Measurements from ENCODE around the gene ENTHD1.

The ENTHD1 gene

DNA sequence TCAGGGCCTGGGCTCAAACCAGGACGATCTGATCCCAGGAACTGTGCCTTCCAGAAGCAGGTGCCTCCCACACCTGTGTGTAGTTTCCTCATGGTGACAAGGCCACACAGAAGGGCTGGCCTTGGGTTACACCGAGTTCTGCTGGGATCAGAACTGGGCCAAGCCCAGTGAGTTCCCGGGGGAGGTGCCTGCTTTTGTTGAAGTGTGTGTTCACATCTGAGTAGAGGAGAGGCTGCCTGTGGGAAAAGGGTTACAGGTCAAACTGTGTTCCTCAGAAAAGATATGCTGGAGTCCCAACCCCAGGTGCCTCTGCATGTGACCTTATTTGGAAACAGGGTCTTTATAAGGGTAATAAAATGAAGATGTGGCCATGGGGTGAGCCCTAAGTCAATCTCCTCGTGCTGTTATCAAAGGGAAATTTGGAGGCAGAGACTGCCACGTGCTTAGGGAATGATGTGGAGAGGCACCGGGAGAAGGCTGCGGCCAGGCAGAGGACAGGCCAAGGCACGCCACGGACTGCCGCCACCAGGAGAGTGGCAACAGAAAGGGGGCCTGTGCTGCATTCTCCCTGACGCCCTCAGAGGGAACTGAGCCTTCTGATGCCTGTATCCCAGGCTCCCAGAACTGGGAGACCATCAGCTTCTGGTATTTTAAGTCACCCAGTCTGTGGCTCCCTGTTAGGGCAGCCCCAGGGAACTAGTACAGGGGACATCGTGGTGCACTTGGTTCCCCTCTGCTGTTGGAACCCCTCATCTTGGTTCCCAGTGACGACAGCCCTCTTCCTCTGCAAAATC lies 164.2 kb downstream of the ENTHD1 start:
- DNase-seq, result no peak

DNA sequence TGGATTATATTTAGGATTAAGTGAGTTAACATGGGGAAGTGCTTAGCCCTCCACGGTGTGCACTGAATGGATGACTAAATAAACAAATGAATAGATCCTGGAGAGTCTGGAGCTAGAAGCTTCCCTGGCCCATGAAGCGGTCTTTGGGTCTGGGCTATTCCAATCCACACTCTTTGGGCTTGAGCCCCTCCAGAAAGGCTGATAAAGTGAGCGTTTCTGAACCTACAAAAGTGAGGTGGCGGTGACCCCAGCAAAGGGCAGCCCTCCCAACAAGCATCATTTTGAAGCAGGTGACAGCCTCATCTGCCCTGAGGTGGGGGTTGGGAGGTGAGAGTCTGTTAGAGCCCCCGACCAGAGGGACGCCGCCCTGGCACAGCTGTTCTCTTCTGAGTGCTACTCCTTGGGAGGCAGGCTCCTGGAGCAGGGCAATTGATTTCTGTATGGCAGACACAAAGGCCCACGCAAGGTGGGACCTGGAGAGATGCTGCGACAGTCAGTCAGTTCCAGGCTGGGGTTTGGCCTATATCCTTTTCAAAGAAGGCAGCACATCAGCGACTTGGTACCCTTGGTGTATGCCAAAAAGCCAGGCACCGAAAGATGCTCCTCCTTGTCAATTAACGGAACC lies 165.2 kb downstream of the ENTHD1 start:
- DNase-seq, result no peak

DNA sequence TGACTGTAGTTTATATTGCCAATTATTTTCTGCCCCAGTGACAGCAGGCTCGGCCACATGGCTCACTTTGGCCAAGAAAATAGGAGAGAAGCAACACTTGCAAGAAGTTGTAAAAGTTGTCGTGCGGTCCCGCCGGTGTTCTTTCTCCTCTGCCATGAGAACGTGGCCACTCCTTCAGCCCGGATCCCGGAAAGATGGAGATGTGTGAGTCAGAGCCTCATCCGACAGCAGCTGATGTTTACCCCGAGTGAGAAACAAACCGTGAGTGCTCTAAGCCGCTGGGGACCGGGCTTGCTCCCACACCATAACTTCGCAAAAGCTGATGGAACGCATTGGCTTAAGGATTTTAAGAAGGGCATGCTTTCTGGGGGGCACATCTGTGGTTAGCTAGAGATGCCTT lies 166.0 kb downstream of the ENTHD1 start:
- no peak for DNase-seq

DNA sequence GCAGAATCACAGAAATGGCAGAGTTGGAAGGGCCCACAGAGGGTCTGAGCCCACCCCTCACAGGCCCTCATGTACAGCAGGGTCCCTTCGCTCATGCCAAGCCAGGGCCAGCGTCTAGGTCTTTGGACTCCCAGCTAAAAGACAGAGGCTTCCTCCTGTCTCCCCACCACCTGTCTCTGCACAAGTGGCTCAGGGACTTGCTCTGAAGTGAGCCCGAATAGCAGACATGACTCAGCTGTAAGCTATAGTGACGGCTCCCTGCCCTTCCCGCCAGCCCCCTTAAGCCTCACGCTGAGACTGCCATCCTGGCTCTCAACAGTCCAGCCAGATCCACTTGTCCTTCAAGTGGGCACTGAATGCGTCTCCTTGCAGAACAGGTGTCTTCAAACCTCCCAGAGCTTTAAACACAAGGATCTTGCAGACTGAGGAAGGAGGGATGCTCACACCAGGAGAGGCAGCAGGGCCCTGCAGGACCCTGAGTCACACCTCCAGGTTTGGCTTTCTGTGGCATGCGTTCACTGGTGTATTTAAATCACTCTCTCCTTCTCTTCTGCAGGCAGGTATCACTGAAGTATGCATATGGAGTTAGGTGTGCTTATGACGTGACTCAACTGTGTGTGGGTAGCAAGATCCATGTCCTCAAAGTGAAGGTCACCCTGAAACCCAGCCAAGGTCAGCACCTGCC lies 168.1 kb downstream of the ENTHD1 start:
- DNase-seq, result peak; percentile 11

DNA sequence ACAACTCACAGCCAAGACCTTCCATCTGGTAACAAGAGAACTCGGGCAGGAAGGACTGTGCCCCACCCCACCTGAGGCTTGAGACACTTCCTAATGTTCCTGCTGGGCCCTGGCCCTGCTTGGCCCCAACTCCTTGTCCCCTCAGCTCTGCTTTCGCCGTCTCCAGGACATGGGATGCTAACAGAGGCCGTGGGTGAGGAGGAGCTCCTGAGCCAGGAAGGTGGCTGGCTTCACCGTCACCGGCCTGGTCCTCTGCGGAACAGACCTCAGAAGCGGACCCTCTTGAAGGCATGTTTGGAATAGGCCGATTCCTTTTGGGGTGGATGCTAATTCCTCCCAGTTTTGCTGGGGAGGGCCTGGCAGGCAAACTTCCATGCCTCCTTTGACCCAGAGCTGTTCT lies 168.7 kb downstream of the ENTHD1 start:
- DNase-seq, result no peak

GRCh38 chr22:39724390-39724789 lies 169.2 kb downstream of the ENTHD1 start:
- no peak for DNase-seq

- DNase-seq, result no peak
Measured at GRCh38 chr22:39723899-39724351, 169.6 kb downstream of the ENTHD1 start.

DNA sequence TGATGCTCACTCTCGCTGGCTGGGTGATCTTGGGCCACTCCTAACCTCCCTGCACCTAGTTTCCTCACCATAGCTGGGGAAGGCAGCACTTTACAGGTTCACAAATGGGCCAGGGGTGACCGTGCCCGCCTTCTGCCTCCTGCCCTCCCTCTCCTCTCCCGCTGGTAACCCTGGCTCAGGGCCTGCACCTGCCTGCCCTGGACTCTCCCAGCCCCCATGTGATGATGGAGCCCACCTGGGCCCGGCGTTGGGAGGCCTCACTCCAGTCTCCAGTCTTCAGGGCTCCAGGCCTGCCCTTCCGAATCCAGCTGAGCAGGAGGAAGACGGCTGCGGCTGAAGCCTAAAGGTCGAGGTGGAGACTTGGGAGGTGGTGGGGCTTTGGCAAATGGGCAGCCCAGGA lies 170.1 kb downstream of the ENTHD1 start:
- no peak for DNase-seq

GRCh38 chr22:39722501-39722900 lies 171.1 kb downstream of the ENTHD1 start:
- DNase-seq, result no peak

DNA sequence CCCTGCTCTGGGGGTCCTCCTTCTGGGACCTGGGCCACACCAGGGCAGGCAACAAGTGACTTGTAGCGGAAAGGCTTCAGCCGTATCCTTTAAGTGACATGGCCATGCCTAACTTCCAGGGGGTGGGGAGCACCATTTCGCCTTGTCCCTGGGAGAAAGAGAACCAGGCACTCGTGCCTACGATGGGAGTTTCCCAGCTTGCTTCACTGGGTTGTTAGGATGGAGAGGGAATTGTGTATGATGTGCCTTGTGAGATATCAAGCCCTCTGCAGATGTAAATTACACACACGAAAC lies 171.6 kb downstream of the ENTHD1 start:
- no peak for DNase-seq

GRCh38 chr22:39721206-39722031 lies 172.1 kb downstream of the ENTHD1 start:
- no peak for DNase-seq

- DNase-seq, result no peak
Measured at GRCh38 chr22:39719559-39720450, 173.8 kb downstream of the ENTHD1 start.

- DNase-seq, result no peak
Measured at GRCh38 chr22:39718921-39719475, 174.6 kb downstream of the ENTHD1 start.

GRCh38 chr22:39718206-39718605 lies 175.4 kb downstream of the ENTHD1 start:
- DNase-seq, result no peak

DNA sequence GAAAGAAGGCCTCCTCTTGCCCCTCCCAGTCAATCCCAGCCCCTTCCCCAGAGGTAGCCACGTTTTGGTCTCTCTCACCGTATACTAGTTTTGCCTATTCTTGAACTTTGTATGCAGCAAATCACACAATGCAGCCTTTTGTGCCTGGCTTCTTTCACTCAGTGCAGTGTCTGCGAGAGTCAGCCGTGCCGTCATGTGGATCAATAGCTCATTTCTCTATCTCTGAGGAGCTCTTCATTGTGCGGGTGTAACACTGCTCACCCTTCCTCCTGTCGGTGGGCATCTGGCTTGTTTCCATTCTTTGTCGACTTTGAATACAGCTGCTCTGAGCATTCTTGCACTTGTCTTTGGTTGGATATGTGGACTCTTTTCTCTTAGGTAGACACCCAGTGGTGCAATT lies 176.5 kb downstream of the ENTHD1 start:
- DNase-seq, result no peak

GRCh38 chr22:39716534-39716933 lies 177.0 kb downstream of the ENTHD1 start:
- DNase-seq, result no peak

GRCh38 chr22:39715778-39716495 lies 177.6 kb downstream of the ENTHD1 start:
- no peak for DNase-seq

DNA sequence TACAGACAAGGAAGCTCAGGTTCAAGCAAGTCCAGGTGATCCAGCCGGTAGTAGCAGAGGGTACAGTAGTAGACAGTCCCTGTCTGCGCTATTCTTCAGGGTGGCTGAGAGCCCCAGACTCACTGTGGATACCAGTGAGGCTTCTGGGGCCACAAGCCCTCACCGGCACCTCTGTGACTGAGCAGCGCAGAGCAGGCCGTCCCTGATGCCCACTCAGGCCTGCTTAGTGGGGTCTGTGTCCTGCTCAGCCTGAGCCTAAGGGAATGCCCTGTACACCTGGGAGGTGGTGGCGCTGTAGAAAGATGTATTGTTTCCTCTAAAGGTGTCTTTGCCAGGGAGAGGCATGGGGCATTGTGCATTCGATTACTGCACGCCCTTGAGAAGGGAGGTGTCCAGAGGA lies 179.2 kb downstream of the ENTHD1 start:
- no peak for DNase-seq

DNA sequence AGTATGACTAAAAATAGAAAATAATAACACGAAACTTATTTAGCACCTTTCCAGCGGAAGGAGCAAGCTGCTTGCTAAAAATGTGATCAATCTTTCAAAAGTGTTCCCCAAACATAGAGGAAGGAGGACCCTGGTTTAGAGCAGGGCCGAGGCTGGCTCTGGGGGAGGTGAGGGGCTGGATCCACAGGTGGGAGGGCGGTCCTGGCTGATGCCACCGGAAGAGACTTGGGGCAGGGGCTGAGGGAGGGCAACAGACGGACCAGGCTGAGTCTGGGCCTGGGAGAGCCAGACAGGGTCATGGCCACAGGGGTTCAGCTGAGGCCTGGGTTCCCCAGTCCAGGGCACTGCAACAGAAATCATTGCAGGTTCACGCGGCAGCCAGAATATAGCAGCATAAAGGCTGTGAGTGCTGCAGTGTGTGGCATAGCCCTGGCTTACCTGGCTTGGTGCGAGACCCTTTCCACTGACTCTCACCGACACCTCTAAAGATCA lies 179.7 kb downstream of the ENTHD1 start:
- no peak for DNase-seq

DNA sequence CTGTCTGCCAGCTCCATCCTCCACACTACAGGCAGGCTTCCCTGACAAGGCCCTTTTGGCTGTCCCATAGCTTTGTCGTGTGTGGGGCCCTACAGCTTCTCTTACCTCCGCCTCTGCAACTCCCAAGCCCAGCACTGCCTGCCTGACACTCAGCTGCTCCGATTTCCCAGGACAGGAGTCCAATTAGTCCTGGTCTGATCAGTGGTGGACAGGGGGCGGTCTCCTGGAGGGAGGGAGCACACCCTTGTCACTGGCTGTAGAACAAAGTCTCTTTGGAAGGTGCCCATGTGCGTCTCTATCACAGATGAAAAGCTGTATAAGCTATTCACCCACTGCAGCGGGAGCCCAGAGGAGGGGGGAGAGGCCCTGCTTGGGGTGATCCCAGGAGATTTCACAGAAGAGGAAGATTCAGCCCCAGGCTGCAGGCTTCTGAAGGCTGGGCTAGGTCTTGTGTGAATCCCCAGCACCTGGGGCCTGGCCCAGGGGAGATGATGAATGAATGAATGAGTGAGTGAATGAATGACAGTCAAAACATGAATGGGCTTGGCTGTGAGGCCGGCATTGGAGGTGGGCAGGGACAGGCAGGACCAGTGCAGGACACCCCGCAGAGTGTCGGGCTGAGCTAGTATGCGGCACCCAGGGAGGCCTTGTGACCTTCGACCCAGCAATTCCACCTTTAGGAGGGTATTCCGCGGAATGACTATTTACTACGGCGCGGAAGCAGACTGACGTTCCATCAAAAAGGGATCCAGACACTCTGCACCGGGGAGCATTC lies 180.6 kb downstream of the ENTHD1 start:
- no peak for DNase-seq

Measured in NCI-H2029 treated with DMSO at 0.1 percent for 48 hours (cell line).